Dermis microvascular lymphatic vessel endothelial cell (primary cell): ENCODE measurements around the gene PDE6D. TPM values are rescaled to one million over a fixed set of nuclear protein-coding genes. Genes with fewer than 3 reads are reported as not detected.
"Not testable (repeated sequence)": the region's sequence is repeated elsewhere in the genome, so short reads cannot be mapped to it uniquely, and the experiment has no call there.

Source experiments
- DNase-seq, 2 donors: peaks; one replicate each; pipeline versions ENCODE4 v3.0.0 to v3.0.0-alpha.2; 2010; ENCODE audit warnings: low read depth in 2 of 2
- total RNA-seq: library from RNA; depleted of rRNA; stranded (reverse); fragments of >200 nt; gene quantifications from 2 replicates; pipeline ENCODE4 v1.2.1, GENCODE V29; 2014

PDE6D gene
- total RNA-seq, 1 donor from 2014 or later: 14.9 TPM

- DNase-seq: peak in 1 of 2 donors; percentile 53
Observed at GRCh38 chr2:231720292-231720986, 60.6 kb downstream of the PDE6D start.

GRCh38 chr2:231718799-231719198 lies 62.3 kb downstream of the PDE6D start:
- DNase-seq: no peak

GRCh38 chr2:231717281-231718171 lies 63.6 kb downstream of the PDE6D start:
- DNase-seq: peak in 1 of 2 donors; percentile 19

GRCh38 chr2:231716666-231717280 lies 64.3 kb downstream of the PDE6D start:
- peak in 1 of 2 donors; percentile 36 for DNase-seq

- DNase-seq: peak in 1 of 2 donors; percentile 59
Observed at GRCh38 chr2:231715988-231716616, 65.0 kb downstream of the PDE6D start.

- DNase-seq: no peak
Observed at GRCh38 chr2:231715499-231715837, 65.6 kb downstream of the PDE6D start.

- peak in 1 of 2 donors; percentile 59 for DNase-seq
Observed at GRCh38 chr2:231714639-231715498, 66.2 kb downstream of the PDE6D start.

GRCh38 chr2:231713730-231714638 lies 67.1 kb downstream of the PDE6D start:
- DNase-seq: peak; percentile 63 to 88

GRCh38 chr2:231713406-231713729 lies 67.7 kb downstream of the PDE6D start:
- DNase-seq: not testable (repeated sequence)

- peak in 1 of 2 donors; percentile 11 for DNase-seq
Observed at GRCh38 chr2:231712451-231713021, 68.5 kb downstream of the PDE6D start.

GRCh38 chr2:231711677-231712450 lies 69.2 kb downstream of the PDE6D start:
- DNase-seq: peak in 1 of 2 donors; percentile 13

GRCh38 chr2:231710799-231711676 lies 70.0 kb downstream of the PDE6D start:
- DNase-seq: peak in 1 of 2 donors; percentile 55

- DNase-seq: peak; percentile 55 to 85
Observed at GRCh38 chr2:231709981-231710798, 70.9 kb downstream of the PDE6D start.

GRCh38 chr2:231709636-231709980 lies 71.5 kb downstream of the PDE6D start:
- peak in 1 of 2 donors; percentile 30 for DNase-seq

GRCh38 chr2:231708773-231709635 lies 72.1 kb downstream of the PDE6D start:
- DNase-seq: peak in 1 of 2 donors; percentile 54
